Upper lobe of right lung (tissue), 1 donor: ENCODE results near the gene PCYT1A. TPM values are rescaled to one million over a fixed set of nuclear protein-coding genes. Genes with fewer than 3 reads are reported as not detected.
"Not testable (repeated sequence)": the region's sequence is repeated elsewhere in the genome, so short reads cannot be mapped to it uniquely, and the experiment has no call there.

Experiments used
- ATAC-seq: fragments of 200-7000 bp; cut with Tn5 transposase; one replicate; pipeline ENCODE4 v1.9.1; 2020; ENCODE audit warnings: mild to moderate bottlenecking, moderate library complexity
- DNase-seq: peaks from one replicate; pipeline ENCODE4 v3.0.0-alpha.2; 2020
- H3K27ac ChIP-seq: fragments of 200-600 bp; one replicate; pipeline ENCODE4 v1.8.0; 2022
- H3K27me3 ChIP-seq: fragments of 200-600 bp; one replicate; pipeline ENCODE4 v1.8.0; 2022; ENCODE audit warnings: mild to moderate bottlenecking
- H3K36me3 ChIP-seq: fragments of 200-600 bp; one replicate; pipeline ENCODE4 v1.8.0; 2022
- H3K4me1 ChIP-seq: fragments of 200-600 bp; one replicate; pipeline ENCODE4 v1.8.0; 2022
- H3K4me3 ChIP-seq: fragments of 200-600 bp; one replicate; pipeline ENCODE4 v1.8.0; 2022; ENCODE audit warnings: mild to moderate bottlenecking
- H3K9me3 ChIP-seq: fragments of 200-600 bp; one replicate; pipeline ENCODE4 v1.8.0; 2022
- intact Hi-C: fragments of 100-400 bp; cut with DNase I; formaldehyde crosslinking; loops from one replicate; pipeline ENCODE4 v1.11.0; 2022
- total RNA-seq: library from RNA; stranded (reverse); fragmentation: NEBNext Ultra II Directional; extraction: Animal tissue kit (Norgen Biotek cat#: 25700); gene quantifications from one replicate; pipeline ENCODE4 v1.2.1, GENCODE V29; 2021
- TF ChIP-seq, protein P1 (sequence below): fragments of 200-600 bp; IDR thresholded peaks from one replicate; pipeline ENCODE4 v1.8.0; 2022; ENCODE audit warnings: antibody characterized with exemption
- donor health status: DM: no; HTN: yes; CAD: no; lungs with severe emphysema.

Gene PCYT1A
- total RNA-seq, 1 donor from 2014 or later = 58.4 TPM

GRCh38 chr3:196184881-196185280, 102.6 kb downstream of the PCYT1A start:
- Histone ChIP-seq H3K27ac (no peak overlapping the region), H3K36me3 (no peaks in the 10 kb centered on the region), H3K4me1 (no peaks in the 10 kb centered on the region), H3K9me3 (no peaks in the 10 kb centered on the region), H3K4me3 (no peak overlapping the region), H3K27me3 (no peaks in the 10 kb centered on the region)
- no peak for ATAC-seq
- TF ChIP-seq, protein P1, sequence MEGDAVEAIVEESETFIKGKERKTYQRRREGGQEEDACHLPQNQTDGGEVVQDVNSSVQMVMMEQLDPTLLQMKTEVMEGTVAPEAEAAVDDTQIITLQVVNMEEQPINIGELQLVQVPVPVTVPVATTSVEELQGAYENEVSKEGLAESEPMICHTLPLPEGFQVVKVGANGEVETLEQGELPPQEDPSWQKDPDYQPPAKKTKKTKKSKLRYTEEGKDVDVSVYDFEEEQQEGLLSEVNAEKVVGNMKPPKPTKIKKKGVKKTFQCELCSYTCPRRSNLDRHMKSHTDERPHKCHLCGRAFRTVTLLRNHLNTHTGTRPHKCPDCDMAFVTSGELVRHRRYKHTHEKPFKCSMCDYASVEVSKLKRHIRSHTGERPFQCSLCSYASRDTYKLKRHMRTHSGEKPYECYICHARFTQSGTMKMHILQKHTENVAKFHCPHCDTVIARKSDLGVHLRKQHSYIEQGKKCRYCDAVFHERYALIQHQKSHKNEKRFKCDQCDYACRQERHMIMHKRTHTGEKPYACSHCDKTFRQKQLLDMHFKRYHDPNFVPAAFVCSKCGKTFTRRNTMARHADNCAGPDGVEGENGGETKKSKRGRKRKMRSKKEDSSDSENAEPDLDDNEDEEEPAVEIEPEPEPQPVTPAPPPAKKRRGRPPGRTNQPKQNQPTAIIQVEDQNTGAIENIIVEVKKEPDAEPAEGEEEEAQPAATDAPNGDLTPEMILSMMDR = no peak
- no peak for DNase-seq
- intact Hi-C loops = no loop called here

- H3K27ac ChIP-seq, H3K4me1 ChIP-seq, ATAC-seq, H3K9me3 ChIP-seq, H3K27me3 ChIP-seq, H3K4me3 ChIP-seq, H3K36me3 ChIP-seq, intact Hi-C loops, DNase-seq: not testable (repeated sequence)
Observed at GRCh38 chr3:196184169-196184432, 103.4 kb downstream of the PCYT1A start.

- DNase-seq (no peak), ATAC-seq (no peak)
- no peaks in the 10 kb centered on the region for H3K4me1 ChIP-seq
- H3K27me3 ChIP-seq = no peaks in the 10 kb centered on the region
- intact Hi-C loops = no loop called here
- no peaks in the 10 kb centered on the region for H3K36me3 ChIP-seq
- TF ChIP-seq, protein P1 = no peak
- H3K9me3 ChIP-seq = no peaks in the 10 kb centered on the region
- H3K4me3 ChIP-seq = no peak overlapping the region
- no peak overlapping the region for H3K27ac ChIP-seq
Observed at GRCh38 chr3:196181127-196181546, 106.4 kb downstream of the PCYT1A start.

DNA sequence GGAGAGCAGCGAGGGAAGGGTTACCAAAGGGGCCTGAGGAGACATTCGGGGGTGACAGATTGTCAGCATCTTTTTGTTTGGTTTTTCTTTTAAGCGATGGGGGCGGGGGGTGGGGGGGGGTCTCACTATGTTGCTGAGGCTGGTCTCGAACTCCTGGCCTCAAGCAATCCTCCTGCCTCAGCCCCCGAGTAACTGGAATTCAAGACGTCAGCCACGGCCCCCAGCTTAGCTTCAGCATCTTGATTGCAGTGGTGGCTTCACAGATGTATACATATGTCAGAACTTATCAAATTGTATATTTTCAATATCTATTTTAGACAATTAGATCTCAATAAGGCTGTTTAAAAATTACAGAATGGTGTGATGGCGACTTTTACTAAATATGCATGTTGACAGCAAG, 107.2 kb downstream of the PCYT1A start:
- ATAC-seq (no peak), DNase-seq (no peak)
- TF ChIP-seq, protein P1 = no peak
- H3K27me3 ChIP-seq = no peaks in the 10 kb centered on the region
- H3K27ac ChIP-seq = peak overlapping the region; percentile 55
- H3K9me3 ChIP-seq = no peaks in the 10 kb centered on the region
- no peak overlapping the region for H3K4me3 ChIP-seq
- no peaks in the 10 kb centered on the region for H3K36me3 ChIP-seq
- intact Hi-C loops = no loop called here
- H3K4me1 ChIP-seq = no peaks in the 10 kb centered on the region

Other genes starting within 250 kb of the PCYT1A start
- gene TFRC, start 205.6 kb downstream of the PCYT1A start, total RNA-seq = 248 TPM
- not detected for gene ZDHHC19, start 76.3 kb downstream of the PCYT1A start, total RNA-seq
- gene SLC51A, start 71.2 kb downstream of the PCYT1A start, total RNA-seq = not detected
- gene DYNLT2B, start 30.5 kb upstream of the PCYT1A start, total RNA-seq = 2.6 TPM
- 22.4 TPM for gene TM4SF19, start 50.7 kb upstream of the PCYT1A start, total RNA-seq
- gene UBXN7, start 144.7 kb upstream of the PCYT1A start, total RNA-seq = 54.0 TPM
- 21.1 TPM for gene RNF168, start 216.0 kb upstream of the PCYT1A start, total RNA-seq
- gene SMCO1, start 227.6 kb upstream of the PCYT1A start, total RNA-seq = not detected